HG02610 (cell line): Measurements from ENCODE around the gene GALNT1.

ENCODE experiments used
- ATAC-seq: cut with Tn5 transposase; IDR thresholded peaks from one replicate; pipeline ENCODE4 v1.9.1; 2021; ENCODE audit warnings: mild to moderate bottlenecking, moderate library complexity; ENCODE audit not compliant: unreplicated experiment

The GALNT1 gene

DNA sequence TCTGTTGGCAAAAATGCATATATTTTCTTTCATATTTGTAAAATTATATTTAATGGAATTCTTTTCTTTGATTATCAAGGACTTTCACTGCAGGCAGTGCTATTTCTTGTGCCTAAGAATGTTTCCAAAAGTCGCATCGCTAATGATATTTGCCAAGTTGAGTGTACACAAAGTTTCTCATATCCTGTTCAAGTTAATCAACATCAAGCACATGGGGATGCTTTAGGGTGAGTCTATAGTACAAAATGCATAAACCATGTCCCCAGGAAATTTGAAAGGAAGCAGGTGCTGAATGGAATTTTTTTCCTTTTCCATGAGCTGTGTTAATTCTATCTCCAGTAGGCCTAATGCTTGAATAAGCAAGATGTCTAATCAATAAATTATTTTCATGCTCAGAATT lies 129.7 kb downstream of the GALNT1 start:
- ATAC-seq, result no peak

DNA sequence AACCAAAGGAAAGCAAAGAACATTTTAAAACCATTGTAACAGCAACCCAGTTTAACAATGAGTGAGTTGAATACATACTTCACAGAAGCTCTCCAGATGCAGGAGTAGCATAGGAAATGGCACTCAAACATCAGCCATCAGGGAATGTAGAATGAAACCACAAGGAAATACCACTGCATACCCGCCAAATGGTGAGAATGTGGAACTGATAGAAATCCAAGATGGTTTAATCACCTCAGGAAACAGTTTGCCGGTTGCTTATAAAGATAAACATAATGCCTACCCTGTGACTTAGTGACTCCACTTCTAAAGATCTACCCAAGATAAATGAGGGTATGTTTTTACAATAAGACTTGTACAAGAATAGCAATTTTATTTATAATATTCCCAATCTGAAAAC lies 132.0 kb downstream of the GALNT1 start:
- ATAC-seq, result no peak

DNA sequence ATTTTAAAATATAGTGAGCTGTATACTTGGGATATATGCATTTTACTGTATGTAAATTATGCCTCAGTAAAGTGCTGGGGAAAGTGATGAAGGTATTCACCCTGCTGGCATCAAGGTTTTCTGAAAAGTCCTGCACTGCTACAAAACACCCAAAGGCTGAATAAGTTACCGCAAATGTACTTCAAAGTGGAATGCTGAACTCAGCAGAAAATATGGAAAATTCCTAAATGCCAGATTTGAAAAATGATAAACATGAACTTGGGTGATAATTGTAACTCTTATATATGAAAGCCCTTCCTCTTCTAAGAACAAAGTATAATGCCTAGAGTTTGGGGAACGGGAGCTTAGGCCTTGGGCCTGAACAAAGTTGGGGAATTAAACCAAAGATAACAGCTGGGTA lies 133.0 kb downstream of the GALNT1 start:
- ATAC-seq, result no peak

DNA sequence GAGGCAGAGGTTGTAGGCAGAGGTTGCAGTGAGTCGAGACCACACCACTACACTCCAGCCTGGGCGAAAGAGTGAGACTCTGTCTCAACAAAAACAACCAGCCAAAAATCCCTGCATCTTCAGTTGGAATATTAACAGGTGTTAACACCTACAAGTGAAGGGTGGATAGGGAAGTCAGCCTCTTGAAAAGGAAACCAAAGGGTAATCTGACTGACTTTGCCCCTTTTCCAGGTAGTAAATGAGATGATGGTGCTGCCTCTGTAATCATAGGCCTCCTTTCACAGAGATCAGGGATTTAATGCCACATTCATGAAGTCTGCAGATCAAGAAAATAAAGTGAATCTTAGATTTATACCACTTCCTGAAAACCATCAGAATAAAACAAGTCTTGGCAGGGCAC lies 133.6 kb downstream of the GALNT1 start:
- ATAC-seq, result no peak

DNA sequence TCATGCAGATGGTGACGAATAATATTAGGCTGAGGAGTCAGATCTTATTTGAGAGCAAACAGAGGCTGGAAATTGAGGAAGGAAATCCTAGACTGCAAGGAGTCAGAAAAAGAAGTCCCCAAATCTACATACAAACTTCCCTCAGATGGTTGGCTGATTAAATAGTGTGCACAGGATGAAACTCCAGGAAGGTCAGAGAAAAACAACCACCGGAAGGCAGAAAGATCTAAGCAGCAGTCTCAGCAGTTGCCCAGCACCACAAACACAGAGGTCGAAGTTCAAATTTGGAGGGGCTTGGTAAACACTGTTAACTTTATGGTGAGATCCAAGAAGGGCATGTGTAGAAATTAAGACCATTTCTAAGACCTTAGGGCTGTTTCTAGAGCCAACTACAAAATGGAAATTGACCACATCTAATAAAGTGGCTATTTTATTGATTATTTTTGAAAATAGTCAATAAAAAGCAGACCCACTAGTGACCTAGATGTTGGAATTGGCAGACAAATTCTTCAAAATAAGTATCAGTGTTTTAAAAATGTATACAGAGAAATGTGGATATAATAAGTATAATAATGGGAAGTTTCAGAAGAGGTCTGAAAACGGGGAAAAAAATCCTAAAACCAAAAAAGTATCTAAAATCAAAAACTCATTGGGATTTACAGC lies 134.8 kb downstream of the GALNT1 start:
- no peak for ATAC-seq

DNA sequence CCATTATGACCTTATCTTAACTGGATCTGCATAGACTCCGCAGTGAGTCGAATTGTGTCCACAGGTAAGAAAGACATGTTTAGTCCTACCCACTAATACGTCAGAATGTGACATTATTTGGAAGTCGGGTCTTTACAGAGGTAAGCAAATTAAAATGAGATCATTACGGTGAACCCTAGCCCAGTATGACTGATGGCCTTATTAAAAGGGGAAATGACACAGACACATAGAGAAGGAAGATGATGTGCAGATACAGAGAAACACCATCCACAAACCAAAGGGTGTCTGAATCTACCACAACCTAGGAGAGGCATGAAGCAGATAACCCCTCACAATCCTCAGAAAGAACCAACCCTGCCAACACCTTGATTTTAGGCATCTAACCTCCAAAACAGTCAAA lies 135.6 kb downstream of the GALNT1 start:
- ATAC-seq, result no peak

DNA sequence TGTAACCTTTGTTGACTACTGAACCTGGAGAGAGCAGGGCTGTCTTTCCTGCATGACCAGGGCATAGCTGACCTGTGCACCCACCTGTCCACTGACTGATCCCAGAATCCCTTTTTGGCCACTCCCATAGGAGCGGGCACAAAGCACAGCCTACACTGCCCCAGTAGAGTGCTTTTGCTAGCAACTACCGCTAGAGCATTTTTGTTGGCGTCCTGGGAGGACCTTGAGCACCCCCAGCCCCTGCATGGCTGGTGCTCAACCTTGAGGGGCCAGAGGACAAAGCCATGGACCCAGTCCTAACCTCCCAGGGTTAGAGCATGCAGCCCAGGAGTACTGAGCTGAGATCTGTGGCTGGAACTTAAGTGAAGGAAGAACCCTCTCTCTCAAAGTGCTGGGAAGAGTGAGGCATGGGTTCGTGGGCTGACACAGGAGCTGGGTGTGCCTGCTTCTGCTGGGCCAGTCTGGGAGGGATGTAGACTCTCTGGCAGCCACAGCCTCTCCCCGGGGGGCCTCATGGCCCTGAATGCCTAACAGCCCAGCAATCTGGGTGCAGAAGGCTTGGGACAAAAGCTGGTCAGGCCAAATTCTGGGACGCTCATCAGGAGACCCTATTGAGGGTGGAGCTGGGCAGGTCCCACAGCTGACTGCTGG lies 140.0 kb downstream of the GALNT1 start:
- ATAC-seq, result no peak

DNA sequence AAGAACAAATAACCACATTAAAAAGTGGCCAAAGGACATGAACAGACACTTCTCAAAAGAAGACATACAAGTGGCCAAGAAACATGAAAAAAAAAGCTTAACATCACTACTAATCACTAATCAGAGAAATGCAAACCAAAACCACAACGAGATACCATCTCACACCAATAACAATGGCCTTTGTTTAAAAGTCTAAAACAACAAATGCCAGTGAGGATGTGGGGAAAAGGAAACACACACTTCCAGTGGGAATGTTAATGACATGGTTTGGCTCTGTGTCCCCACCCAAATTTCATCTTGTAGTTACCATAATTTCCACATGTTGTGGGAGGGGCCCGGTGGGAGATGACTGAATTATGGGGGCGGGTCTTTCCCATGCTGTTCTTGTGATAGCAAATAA lies 147.1 kb downstream of the GALNT1 start:
- no peak for ATAC-seq

DNA sequence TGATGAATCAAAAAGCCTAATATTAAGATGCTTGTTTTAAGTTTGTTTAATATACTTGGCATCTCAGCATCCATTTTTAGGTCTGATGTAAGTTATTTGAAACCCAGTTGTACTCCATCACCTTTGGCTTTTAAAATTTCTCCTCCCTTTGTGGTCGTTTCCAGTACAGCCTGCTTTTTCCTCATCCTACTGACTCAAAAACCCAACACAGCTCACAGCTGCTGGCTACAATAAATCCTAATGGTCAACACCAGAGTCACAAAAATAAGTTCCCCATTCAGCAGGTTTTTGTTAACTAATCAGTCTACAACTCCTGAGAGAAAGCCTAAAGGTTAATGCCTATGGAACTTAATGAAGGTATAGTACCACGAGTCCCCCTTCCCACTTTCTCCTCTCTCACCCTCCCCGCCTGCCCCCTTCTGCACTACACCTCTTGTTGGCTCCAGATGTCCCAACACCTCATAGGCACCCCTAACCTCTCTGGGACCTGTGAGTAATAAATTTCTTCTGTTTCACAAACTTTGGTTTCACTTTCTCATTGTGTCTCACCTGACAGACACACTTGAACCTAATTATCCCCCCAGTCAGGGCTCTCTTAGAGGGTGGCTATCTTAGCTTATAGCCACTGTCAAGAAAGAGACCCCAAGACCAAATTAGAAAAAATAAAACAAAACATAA lies 148.6 kb downstream of the GALNT1 start:
- no peak for ATAC-seq

DNA sequence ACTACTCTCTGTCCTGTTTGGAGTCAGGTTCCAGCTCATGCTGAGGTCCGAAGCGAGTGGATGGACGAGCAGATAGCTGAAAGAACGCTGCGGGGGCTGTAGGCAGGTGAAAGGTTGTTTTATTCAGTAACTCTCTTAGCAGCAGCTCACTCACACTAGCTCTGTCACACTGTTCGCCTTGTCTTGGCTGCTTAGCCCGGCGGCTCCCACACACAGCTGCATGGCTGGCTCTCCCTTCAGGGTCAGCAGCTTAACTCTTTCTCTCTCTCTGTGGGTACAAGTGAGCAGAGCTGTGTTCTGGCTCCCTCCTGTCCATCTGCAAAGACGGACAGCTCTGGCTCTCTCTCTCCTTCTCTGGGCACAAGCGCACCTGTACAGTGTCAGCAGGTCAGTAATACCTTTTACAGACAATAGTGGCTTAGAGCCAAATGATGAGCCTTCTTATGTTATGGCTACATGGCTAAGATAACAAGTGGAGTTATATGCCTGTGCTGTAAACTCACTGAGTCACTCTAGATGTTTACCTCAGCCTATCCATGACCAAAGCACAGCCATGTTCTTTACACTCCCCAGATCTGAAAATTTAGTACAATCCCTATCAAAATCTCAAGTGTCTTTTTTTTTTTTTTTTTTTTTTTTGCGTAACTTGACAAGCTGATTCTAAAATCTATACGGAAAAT lies 149.3 kb downstream of the GALNT1 start:
- ATAC-seq, result no peak

DNA sequence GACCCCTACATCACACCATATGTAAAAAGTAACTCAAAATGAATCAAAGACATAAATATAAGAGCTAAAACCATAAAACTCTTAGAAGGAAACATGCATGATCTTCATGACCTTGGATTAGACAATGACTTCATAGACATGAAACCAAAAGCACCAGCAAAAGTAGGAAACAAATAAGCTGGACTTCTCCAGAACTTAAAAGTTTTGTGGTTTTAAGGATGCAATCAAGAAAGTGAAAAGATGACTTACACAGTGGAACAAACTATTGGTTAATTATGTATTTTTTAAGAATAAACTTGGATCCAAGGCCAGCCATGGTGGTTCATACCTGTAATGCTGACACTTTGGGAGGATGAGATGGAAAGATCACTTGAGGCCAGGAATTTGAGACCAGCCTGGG lies 150.2 kb downstream of the GALNT1 start:
- no peak for ATAC-seq

DNA sequence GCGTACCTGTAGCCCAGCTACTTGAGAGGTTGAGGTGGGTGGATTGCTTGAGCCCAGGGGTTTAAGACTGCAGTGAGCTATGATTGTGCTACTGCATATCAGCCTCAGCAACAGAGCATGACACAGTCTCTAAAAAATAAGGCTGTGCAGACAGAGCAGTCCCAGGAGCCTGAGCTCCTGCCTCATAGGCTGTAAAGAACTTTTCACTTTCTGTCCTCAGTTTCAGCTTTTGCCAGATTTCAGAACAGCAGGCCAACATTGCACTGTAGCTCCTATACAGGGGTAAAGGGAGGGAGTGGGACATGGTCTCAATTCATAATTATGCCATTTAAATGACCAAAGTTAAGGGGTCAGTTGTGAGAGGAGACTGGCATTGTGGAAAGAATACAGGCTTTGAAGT lies 150.6 kb downstream of the GALNT1 start:
- no peak for ATAC-seq

DNA sequence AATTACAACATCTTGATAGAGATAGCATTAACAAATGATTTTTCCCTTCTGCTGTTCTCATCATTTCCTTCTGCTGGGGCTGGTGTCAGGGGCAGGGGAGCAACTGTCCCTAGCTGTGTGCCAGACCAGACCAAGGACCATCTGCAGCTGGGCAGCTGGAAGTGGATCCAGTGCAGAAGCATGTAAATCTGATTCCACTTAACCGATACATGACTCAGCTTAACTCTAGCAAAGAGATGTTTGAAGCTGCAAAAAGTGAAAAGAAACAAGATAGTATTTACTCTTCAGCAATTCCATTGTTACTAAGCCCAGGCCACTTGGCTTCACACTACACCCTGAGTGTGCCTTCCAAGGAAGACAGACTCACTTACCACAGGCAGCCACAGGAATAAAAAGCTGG lies 151.1 kb downstream of the GALNT1 start:
- ATAC-seq, result no peak

DNA sequence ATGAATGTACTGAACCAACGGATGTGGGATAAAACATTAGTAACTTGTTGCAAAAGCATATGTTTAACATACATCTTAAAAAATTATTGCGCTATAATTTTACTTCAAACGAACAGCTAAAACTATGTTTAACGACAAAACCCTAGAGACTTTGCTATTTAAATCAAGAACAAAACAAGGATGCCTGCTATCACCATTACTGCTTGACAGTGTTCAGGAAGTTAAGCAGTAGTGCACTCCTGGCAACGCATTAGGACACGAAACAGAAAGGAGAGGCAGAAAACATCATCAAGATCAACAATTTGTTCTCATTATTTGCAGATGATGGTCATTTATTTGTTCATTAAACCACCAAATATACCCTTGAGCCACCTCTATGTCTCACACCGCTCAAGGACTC lies 151.9 kb downstream of the GALNT1 start:
- no peak for ATAC-seq

DNA sequence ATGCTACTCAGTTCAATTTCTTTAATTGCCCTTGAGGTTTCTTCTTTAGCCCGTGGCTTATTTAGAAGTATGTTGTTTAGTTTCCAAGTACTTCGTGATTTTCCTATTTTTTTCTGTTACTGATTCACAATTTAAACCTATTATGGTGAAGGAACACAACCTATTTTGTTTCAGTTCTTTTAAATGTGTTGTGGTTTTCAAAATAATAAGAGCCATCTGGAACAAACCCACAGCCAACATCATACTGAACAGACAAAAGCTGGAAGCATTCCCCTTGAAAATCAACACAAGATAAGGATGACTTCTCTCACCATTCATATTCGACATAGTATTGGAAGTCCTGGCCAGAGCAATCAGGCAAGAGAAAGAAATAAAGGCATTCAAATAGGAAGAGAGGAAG lies 155.2 kb downstream of the GALNT1 start:
- no peak for ATAC-seq

DNA sequence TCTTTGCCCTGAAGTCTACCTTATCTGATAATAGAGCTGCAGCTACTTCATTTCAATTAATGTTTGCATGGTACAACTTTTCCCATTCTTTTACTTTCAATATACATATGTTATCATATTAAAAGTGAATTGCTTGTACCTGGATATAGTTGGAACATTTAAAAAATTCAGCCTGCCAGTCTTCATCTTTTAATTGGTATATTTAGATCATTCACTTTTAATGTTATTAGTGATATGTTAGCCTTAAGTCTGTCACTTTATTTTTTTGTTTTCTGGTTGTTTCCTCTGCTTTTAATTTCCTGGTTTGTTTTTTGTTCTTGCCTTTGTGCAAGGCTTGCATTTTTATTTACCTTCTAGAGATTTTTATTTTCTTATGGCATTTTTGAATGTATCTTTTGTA lies 158.2 kb downstream of the GALNT1 start:
- no peak for ATAC-seq

DNA sequence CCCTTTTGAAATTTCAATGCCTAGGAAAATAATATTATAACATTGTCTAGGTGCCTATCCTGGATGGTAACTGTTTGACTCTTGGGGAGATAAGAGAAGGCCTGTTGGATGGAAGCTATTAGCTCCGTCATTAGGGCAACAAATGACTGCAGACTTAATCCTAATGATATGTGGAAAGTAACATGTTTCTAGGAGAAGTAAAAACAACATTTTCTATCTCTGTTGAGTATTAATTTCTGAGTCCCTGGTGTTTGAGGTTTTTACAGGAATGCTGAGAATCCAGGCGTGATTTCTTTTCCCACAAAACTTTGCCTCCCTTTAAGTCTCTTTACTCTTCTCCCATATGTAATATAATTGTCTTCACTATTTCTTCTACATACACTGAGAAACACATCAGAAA lies 159.1 kb downstream of the GALNT1 start:
- no peak for ATAC-seq

DNA sequence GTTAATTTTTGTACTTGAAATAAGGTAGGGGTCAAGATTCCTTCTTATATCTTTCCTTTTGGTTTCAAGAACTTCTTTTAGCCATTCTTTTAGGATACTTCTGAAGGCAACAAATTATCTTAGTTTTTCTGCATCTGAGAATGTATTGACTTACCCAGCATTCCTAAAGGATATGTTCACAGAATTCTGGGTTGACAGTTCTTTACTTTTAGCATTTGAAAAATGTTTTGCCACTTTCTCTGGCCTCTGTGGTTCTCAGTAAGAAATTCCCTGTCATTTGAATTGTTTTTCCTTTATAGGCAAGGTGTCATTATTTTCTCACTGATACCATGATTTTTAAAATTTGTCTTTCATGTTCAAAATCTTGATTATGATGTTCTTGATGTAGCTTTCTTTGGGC lies 162.4 kb downstream of the GALNT1 start:
- no peak for ATAC-seq

DNA sequence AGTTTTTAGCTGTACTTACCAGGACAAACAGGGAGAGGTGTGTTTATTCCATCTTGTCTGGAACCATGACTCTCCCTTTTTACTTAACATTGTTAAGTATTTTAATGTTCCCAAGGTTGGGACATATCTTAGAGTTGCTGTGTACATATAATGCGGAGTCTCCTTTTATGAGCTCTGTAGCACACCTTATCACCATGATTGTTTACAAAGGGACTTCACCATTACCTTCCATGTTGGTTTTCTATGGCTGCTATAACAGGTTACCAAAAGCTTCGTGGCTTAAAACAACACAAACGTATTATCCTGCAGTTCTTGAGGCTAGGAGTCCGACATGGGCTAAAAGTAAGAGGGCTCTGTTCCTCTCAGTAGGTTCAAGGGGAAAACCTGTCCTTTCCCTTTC lies 164.3 kb downstream of the GALNT1 start:
- no peak for ATAC-seq

DNA sequence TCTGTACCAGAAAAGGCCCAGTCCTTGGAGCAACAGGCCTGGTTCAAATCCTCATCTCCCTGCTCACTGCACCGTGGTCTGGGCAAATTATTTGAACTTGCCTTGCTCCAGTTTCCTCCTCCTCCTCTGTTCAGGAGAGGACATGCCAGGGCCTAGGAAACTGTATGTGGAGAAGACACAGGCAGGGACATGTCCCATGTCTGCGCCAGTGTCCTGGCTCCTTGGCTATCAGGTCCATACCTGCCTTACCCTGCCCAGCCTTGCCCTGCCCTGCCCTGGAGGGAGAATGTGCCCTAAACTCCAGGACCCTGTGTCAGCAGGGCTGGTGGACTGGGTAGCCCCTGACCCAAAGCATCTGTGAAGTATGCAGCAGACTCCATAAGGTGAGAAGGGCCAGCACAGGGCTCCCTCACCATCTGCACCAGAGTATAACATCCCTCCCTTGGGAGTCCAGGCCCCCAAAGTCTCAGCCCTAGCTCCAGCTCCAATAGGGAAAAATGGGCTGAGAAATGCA lies 165.3 kb downstream of the GALNT1 start:
- no peak for ATAC-seq

DNA sequence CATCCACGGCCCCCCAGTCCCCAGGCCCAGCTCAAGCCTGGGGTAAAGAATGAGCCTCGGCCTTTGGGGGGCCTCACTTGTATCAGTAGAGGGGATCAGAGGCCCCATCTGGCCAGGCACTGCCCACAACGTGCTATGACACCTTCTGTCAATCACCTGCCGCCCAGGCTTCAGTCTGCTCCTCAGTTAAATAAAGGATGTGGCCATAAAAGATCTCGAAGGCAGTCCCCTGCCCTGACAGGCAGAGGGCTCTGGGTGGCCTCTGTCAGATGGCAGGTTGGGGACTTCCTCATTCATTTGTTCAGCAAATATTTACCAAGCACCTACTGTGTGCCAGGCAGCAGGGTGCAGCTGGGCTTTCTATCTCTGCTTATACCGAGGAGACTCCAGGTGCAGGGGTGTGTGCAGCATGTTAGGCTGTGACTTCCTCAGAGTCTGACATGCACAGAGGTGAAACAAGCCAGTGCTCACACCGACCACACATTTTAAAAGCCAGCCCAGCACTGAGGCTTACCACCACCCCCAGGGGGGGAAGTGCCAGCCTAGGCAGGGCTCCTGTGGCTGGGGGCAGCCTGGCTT lies 166.4 kb downstream of the GALNT1 start:
- ATAC-seq, result no peak
